ENCODE results near the gene HES3.

HES3 gene

GRCh38 chr1:6266641-6267040, 22.7 kb downstream of the HES3 start:
- H3K27ac ChIP-seq (ENCODE audit: low read length) = no peak overlapping the region
- H4K20me1 ChIP-seq (ENCODE audit: insufficient read depth, low read length) = no peaks in the 10 kb centered on the region
- H3F3A ChIP-seq (ENCODE audit: insufficient read depth, low read length) = no peaks in the 10 kb centered on the region
- no peaks in the 10 kb centered on the region for H3K36me3 ChIP-seq (replicated peaks; ENCODE audit: insufficient read depth, low read length)
- H3K79me2 ChIP-seq (ENCODE audit: low read length) = no peaks in the 10 kb centered on the region
- DNase-seq = no peak
- no peaks in the 10 kb centered on the region for H3K9me2 ChIP-seq (replicated peaks; ENCODE audit: insufficient read depth, low read length)
- H3K4me2 ChIP-seq (ENCODE audit: low read depth, low read length) = no peak overlapping the region
- peaks cover 5% of the 10 kb centered on the region; the same call in 1 of the 2 replicates for H3K27me3 ChIP-seq (replicated peaks; ENCODE audit: insufficient read depth, low read length)
- H2AFZ ChIP-seq (ENCODE audit: low read length) = no peak overlapping the region
- TF ChIP-seq EZH2phosphoT487 (IDR thresholded peaks at IDR 0.05; ENCODE audit: low read length) (no peak), EZH2 (optimal IDR thresholded peaks at IDR 0.05; ENCODE audit: low read depth, low read length) (no peak), CTCF (IDR thresholded peaks at IDR 0.05; ENCODE audit: low read length) (no peak)
- no peak overlapping the region for H3K9ac ChIP-seq (ENCODE audit: low read length)
- H3K4me1 ChIP-seq (ENCODE audit: low read length) = no peaks in the 10 kb centered on the region
- H3K9me3 ChIP-seq (replicated peaks; ENCODE audit: insufficient read depth, low read length) = no peaks in the 10 kb centered on the region
- H3K4me3 ChIP-seq (ENCODE audit: low read length) = no peak overlapping the region

- H4K20me1 ChIP-seq (ENCODE audit: insufficient read depth, low read length) = no peaks in the 10 kb centered on the region
- no peaks in the 10 kb centered on the region for H3K27me3 ChIP-seq (replicated peaks; ENCODE audit: insufficient read depth, low read length)
- H3K4me2 ChIP-seq (ENCODE audit: low read depth, low read length) = no peak overlapping the region
- H3K4me3 ChIP-seq (ENCODE audit: low read length) = no peak overlapping the region
- no peak for DNase-seq
- TF ChIP-seq EZH2 (optimal IDR thresholded peaks at IDR 0.05; ENCODE audit: low read depth, low read length) (no peak), CTCF (IDR thresholded peaks at IDR 0.05; ENCODE audit: low read length) (no peak), EZH2phosphoT487 (IDR thresholded peaks at IDR 0.05; ENCODE audit: low read length) (no peak)
- no peak overlapping the region for H2AFZ ChIP-seq (ENCODE audit: low read length)
- no peaks in the 10 kb centered on the region for H3K36me3 ChIP-seq (replicated peaks; ENCODE audit: insufficient read depth, low read length)
- H3K79me2 ChIP-seq (ENCODE audit: low read length) = no peaks in the 10 kb centered on the region
- H3K9me2 ChIP-seq (replicated peaks; ENCODE audit: insufficient read depth, low read length) = no peaks in the 10 kb centered on the region
- H3K9ac ChIP-seq (ENCODE audit: low read length) = no peak overlapping the region
- H3K9me3 ChIP-seq (replicated peaks; ENCODE audit: insufficient read depth, low read length) = no peaks in the 10 kb centered on the region
- no peak overlapping the region for H3K27ac ChIP-seq (ENCODE audit: low read length)
- H3F3A ChIP-seq (ENCODE audit: insufficient read depth, low read length) = no peaks in the 10 kb centered on the region
- H3K4me1 ChIP-seq (ENCODE audit: low read length) = no peaks in the 10 kb centered on the region
Observed at GRCh38 chr1:6267686-6268322, 23.8 kb downstream of the HES3 start.

- Histone ChIP-seq H3K9me3 (replicated peaks; ENCODE audit: insufficient read depth, low read length) (no peaks in the 10 kb centered on the region), H3K4me2 (ENCODE audit: low read depth, low read length) (no peak overlapping the region), H3F3A (ENCODE audit: insufficient read depth, low read length) (no peaks in the 10 kb centered on the region), H3K9me2 (replicated peaks; ENCODE audit: insufficient read depth, low read length) (no peaks in the 10 kb centered on the region), H3K9ac (ENCODE audit: low read length) (no peak overlapping the region), H3K79me2 (ENCODE audit: low read length) (no peaks in the 10 kb centered on the region), H3K27ac (ENCODE audit: low read length) (no peak overlapping the region), H3K27me3 (replicated peaks; ENCODE audit: insufficient read depth, low read length) (no peaks in the 10 kb centered on the region), H4K20me1 (ENCODE audit: insufficient read depth, low read length) (no peaks in the 10 kb centered on the region), H3K4me3 (ENCODE audit: low read length) (no peak overlapping the region), H3K36me3 (replicated peaks; ENCODE audit: insufficient read depth, low read length) (no peaks in the 10 kb centered on the region), H3K4me1 (ENCODE audit: low read length) (no peaks in the 10 kb centered on the region), H2AFZ (ENCODE audit: low read length) (no peak overlapping the region)
- no peak for DNase-seq
- no peak for TF ChIP-seq EZH2 (optimal IDR thresholded peaks at IDR 0.05; ENCODE audit: low read depth, low read length)
- TF ChIP-seq CTCF (IDR thresholded peaks at IDR 0.05; ENCODE audit: low read length) = no peak
- no peak for TF ChIP-seq EZH2phosphoT487 (IDR thresholded peaks at IDR 0.05; ENCODE audit: low read length)
Observed at GRCh38 chr1:6268415-6268814, 24.4 kb downstream of the HES3 start.
